Measurements from ENCODE around the gene STXBP6. TPM values are rescaled to one million over a fixed set of nuclear protein-coding genes. Genes with fewer than 3 reads are reported as not detected.

Gene STXBP6
- total RNA-seq, 4 donors from 2014 or later: 44.1 to 120 (median 67.4) TPM

- Histone ChIP-seq H3K27me3 (no peaks in the 10 kb centered on the region), H3K4me1 (peaks cover 21 to 23% of the 10 kb centered on the region in 2 donors), H3K4me3 (replicated peaks in 1 of 3) (no peak overlapping the region), H3K36me3 (no peaks in the 10 kb centered on the region), H3K9me3 (no peaks in the 10 kb centered on the region), H3K27ac (no peak overlapping the region)
- no peak for TF ChIP-seq POLR2A (IDR thresholded peaks at IDR 0.05)
- TF ChIP-seq, protein P1, sequence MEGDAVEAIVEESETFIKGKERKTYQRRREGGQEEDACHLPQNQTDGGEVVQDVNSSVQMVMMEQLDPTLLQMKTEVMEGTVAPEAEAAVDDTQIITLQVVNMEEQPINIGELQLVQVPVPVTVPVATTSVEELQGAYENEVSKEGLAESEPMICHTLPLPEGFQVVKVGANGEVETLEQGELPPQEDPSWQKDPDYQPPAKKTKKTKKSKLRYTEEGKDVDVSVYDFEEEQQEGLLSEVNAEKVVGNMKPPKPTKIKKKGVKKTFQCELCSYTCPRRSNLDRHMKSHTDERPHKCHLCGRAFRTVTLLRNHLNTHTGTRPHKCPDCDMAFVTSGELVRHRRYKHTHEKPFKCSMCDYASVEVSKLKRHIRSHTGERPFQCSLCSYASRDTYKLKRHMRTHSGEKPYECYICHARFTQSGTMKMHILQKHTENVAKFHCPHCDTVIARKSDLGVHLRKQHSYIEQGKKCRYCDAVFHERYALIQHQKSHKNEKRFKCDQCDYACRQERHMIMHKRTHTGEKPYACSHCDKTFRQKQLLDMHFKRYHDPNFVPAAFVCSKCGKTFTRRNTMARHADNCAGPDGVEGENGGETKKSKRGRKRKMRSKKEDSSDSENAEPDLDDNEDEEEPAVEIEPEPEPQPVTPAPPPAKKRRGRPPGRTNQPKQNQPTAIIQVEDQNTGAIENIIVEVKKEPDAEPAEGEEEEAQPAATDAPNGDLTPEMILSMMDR (IDR thresholded peaks at IDR 0.05): no peak
- WGBS, 2 donors: 90 to 91% methylated on average over 5 of the region's 5 CpGs
- no peak for DNase-seq
- intact Hi-C loops (cut with DNase I): no loop called here
These were observed 229.3 kb downstream of the STXBP6 start for GRCh38 chr14:24820616-24821015.

DNA sequence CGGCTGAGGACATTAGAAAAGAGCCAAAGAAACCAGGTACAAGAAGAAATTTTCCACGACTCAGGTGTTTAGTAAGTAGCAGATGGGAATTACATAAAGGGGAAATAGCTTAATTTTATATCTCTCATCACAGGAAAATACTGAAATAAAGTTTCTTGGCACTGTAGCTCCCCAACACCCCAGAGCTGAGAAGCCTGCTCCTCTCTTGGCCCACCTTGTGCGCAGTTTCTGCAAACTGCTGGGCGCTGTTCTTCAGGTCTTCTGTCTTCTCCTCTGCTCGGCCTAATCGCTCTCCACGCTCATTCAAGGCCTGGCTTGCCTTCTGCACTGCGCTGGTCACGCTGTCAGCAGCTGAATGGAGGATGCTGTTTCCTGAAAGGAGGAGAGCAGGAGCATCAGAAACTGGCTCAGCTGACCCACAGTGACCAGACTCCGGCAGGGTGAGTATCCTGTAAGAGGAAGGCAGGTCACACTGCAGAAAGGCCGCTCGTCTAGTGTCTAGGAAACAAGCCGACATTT, 231.1 kb downstream of the STXBP6 start:
- no peaks in the 10 kb centered on the region for H3K27me3 ChIP-seq
- no peak for DNase-seq
- intact Hi-C loops (cut with DNase I): loop anchor here (10.0 kb wide), 1 partner anchor 226 kb away; no protein-coding TSS in a partner anchor
- no peaks in the 10 kb centered on the region for H3K36me3 ChIP-seq
- no peak for TF ChIP-seq POLR2A (IDR thresholded peaks at IDR 0.05)
- TF ChIP-seq, protein P1 (IDR thresholded peaks at IDR 0.05): no peak
- no peak overlapping the region for H3K4me3 ChIP-seq (replicated peaks in 1 of 3)
- H3K27ac ChIP-seq: peak overlapping the region; percentile 37 to 84 (median 41)
- WGBS, 2 donors: 95 to 97% methylated on average over 13 of the region's 13 CpGs
- H3K9me3 ChIP-seq: no peaks in the 10 kb centered on the region
- peaks cover 27 to 30% of the 10 kb centered on the region in 2 donors for H3K4me1 ChIP-seq

DNA sequence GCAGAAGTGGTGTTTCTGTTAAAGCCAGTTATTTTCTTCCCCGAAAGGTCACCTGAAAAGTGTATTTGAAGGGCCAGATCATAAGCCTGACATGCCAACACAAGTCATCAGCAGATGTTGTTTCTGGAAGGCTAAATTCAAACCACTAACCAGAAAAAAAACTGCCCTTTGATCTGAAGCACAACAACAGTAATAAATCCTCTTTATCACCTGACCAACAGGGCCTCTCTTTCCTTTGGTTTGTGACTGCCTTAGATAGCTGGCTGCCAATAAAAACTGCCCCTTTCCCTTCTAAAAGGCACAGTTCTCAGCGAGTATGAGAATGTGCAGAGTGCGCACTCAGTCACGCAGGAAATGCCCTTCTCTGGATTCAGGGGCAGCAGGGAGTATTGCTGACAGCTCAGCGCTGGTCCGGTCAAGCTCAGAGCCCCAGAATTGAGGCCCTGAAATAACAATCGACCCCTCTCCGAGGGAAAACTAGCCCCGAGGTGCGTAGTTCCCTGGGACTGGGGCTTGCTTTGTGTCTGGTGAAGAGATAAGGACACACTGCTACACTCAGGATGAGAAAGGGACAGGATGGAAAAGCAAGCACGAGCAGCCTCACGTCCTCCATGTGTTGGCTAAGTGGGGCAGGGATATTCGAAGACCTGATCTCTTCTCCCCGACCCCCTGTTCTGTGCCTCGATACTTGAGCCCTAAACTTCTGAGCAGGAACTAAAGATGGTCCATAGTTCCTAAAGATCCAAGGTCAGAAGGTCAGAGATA, 231.7 kb downstream of the STXBP6 start:
- Histone ChIP-seq H3K27ac (peak overlapping the region; percentile 37 to 84 (median 41)), H3K4me1 (peaks cover 27 to 30% of the 10 kb centered on the region in 2 donors), H3K27me3 (no peaks in the 10 kb centered on the region), H3K4me3 (replicated peaks in 1 of 3) (no peak overlapping the region), H3K9me3 (no peaks in the 10 kb centered on the region), H3K36me3 (no peaks in the 10 kb centered on the region)
- TF ChIP-seq, protein P1 (IDR thresholded peaks at IDR 0.05): no peak
- no peak for TF ChIP-seq POLR2A (IDR thresholded peaks at IDR 0.05)
- DNase-seq: peak; percentile 74 to 77
- WGBS, 2 donors: 43 to 53% methylated on average over 15 of the region's 15 CpGs
- intact Hi-C loops (cut with DNase I): loop anchor here (10.0 kb wide), 1 partner anchor 227 kb away; no protein-coding TSS in a partner anchor

DNA sequence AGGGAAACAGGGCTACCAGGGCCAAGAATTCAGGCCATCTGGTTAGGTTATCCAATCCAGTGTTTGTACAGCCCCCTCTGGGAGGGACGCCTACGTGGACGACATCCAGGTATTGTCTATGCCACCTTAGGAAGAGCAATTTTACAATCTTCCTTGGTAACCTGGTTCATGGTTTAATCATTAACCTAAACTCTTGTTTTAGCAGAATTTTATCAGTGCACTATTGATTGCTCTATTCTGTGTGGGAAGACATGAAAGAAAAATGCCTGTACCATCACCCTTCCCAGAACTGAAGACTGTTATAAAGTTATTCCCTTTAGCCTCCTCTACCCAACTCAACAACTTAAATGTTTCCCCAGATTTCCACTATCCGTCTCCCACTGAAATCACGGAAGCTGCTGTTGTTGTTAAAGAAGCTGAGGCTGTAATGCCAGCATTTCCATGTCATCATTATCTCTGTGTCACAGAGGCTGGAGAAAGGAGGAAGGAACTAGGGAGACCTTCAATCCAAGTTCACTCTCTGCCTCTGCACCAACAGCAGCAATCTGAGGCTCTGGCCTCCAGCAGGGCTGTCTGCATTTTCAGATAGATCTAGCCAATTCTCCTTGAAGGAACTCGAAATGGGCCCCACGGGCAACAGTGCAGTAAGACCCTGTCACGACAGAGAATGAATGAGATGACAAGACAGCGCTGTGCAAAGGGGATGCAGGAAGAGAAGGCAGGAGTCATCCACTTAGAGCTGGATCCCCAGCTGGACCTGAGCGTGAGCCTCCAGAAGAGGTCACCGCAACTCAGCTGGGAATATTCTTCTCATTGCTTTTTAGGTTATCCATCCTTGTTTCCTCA, 232.5 kb downstream of the STXBP6 start:
- Histone ChIP-seq H3K36me3 (no peaks in the 10 kb centered on the region), H3K9me3 (no peaks in the 10 kb centered on the region), H3K4me3 (replicated peaks in 1 of 3) (no peak overlapping the region), H3K27ac (peak overlapping the region in 2 of 3 donors; percentile 37 to 84), H3K27me3 (no peaks in the 10 kb centered on the region), H3K4me1 (peaks cover 27 to 30% of the 10 kb centered on the region in 2 donors)
- intact Hi-C loops (cut with DNase I): loop anchor here (10.0 kb wide), 1 partner anchor 227 kb away; no protein-coding TSS in a partner anchor
- TF ChIP-seq, protein P1 (IDR thresholded peaks at IDR 0.05): peak in 1 of 6 experiments; percentile 14
- TF ChIP-seq POLR2A (IDR thresholded peaks at IDR 0.05): no peak
- no peak for DNase-seq
- WGBS, 2 donors: 80 to 85% methylated on average over 11 of the region's 11 CpGs
